Measurements from ENCODE around the gene TMEM163.

DNA sequence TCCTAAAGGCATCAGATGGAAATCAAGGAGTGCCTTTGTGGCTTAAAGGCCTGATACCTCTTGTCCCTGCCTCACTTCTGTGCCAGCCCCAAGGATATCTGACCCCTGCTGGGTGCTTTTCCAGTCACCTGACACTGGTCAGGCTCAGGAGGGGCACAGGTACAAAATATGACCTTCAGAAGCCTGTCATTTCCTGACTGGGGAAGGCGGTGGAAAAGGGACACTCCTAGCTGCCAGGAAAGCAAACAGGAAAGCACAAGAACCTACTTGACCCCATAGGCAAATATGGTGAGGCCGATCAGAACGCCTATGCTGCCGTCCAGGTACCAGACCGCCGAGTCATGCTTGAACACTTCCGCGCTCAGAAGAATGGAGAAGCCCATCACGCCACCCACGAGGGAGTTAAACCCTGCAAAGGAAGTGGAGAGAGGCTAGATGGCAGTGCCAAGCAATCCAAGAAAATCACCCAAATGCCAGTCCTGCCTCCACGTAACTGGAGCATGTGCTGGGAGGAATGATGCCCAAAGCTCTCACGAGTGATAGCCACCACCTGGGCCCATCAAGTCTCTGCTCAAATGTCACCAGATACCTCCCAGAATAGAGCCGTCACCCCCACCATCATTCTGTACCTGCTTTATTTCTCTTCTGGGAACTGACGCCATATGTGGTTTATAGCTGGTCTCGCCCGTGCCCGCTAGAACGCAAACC, 260.9 kb downstream of the TMEM163 start:
- TF ChIP-seq, protein P1, sequence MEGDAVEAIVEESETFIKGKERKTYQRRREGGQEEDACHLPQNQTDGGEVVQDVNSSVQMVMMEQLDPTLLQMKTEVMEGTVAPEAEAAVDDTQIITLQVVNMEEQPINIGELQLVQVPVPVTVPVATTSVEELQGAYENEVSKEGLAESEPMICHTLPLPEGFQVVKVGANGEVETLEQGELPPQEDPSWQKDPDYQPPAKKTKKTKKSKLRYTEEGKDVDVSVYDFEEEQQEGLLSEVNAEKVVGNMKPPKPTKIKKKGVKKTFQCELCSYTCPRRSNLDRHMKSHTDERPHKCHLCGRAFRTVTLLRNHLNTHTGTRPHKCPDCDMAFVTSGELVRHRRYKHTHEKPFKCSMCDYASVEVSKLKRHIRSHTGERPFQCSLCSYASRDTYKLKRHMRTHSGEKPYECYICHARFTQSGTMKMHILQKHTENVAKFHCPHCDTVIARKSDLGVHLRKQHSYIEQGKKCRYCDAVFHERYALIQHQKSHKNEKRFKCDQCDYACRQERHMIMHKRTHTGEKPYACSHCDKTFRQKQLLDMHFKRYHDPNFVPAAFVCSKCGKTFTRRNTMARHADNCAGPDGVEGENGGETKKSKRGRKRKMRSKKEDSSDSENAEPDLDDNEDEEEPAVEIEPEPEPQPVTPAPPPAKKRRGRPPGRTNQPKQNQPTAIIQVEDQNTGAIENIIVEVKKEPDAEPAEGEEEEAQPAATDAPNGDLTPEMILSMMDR (IDR thresholded peaks at IDR 0.05) = no peak
- no peak for TF ChIP-seq POLR2A (IDR thresholded peaks at IDR 0.05)
- no peak for TF ChIP-seq POLR2AphosphoS5 (IDR thresholded peaks at IDR 0.05)
